Measurements from ENCODE around the gene ATP2A1.
"Not testable (repeated sequence)": the region's sequence is repeated elsewhere in the genome, so short reads cannot be mapped to it uniquely, and the experiment has no call there.

ATP2A1 gene

DNA sequence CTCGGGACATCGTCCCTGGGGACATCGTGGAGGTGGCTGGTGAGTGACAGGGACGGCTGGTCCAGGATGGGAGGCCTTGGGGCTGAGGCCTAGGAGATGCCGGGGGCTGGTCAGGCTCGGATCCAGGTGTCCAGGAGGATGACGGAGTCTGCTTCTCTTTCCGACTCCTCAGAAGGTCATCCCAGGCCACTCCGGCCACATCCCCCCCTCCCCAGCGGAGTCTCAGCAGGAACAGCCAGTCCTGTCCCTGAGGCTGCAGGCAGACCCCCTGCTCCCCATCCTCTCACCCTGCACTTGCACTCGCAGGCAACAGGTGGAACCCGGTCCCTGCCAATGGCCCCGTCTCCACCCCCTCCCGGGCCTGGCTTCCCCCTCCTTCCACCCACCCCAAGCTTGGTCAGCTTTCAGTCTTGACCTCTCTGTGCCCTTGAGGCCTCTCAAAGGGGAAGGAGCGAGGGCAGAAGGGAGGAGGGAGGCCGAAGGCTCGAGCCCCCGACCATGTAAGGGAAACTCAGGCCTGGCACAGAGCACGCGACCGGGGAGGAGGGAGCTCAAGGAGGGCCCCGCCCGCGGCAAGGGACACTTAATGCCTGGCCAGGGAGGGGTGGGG, 4.4 kb downstream of the ATP2A1 start:
- no peak for DNase-seq (ENCODE audit: low spot score)

DNA sequence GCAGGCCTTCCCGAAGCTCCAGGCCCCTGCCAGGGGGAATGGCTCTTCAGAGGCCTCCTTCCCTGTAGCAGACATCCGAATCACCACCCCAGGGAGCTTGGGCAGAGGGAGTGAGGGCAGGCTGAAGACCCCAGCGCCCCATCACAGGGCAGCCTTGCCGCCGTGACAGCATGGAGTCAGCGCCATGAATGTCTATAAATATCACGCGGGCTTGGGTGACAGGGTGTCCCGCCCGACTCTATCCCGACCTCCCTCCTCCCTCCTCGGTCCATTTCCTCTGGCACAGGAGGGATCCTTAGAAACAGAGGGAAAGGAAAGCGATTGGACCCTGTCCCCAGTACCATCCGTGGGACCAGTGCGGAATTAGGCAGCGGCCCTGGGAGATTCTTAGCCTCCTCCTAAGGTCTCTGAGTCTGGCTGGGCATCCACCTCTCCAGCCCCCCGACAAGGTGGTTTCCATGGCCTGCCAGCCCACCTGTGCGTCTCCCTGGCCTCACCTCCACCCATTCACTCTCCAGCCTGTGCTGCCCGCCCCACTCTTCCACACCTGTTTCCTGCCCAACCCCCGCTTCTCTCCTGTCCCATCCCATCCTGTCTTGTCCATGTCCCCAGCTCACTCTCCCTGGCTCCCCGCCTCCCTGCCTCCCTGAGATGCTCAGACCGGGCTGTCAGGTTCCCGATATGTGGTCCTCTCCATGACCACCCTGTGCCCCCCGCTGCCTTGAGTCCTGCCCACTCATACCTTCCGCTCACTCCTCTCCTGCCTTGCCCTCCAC, 5.1 kb downstream of the ATP2A1 start:
- no peak for DNase-seq (ENCODE audit: low spot score)

DNA sequence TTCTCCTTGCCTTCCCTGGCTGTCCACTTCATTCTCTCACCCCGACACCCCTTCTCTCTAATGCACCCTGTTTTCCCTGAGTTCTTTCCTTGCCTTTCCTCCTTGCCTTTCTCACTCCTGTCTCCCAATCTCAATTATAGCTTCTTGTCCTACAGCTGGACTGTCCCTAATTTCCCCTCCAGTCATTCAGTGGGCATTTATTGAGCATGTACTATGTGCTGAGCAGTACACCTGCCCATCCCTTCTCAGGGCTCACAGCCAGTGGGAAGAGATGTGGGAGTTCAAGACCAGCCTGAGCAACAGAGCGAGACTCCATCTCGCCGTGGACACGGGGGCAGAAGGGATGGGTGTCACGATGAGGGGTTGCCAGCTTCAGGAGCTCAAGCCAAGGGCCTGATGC, 5.8 kb downstream of the ATP2A1 start:
- DNase-seq (ENCODE audit: low spot score), result no peak

DNA sequence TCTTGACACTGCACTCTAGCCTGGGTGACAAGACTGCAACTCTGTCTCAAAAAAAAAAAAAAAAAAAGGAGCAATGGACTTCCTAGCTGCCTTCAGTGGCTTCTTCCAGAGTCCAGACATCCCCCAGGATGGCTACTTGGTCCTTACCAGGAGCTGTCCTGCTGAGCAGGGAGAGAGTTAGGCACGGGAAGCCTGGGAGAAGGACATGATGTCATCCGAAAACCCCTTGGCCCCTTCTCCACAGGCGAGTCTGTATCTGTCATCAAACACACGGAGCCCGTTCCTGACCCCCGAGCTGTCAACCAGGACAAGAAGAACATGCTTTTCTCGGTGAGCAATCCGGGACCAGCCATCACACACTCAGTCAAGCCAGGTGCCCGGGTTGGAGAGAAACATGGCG, 8.7 kb downstream of the ATP2A1 start:
- no peak for DNase-seq (ENCODE audit: low spot score)

DNA sequence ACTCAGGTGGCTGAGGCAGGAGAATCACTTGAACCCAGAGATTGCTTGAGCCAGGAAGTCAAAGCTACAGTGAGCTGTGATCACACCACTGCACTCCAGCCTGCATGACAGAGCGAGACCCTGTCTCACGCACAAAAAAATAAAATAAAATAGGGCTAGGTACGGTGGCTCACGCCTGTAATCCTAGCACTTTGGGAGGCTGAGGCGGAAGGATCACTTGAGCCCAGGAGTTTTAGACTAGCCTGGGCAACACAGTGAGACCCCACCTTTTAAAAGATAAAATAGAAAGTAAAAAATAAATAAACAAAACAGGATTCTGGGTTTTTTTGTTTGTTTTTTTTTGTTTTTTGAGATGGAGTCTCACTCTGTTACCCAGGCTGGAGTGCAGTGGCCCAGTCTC, 12.1 kb downstream of the ATP2A1 start:
- not testable (repeated sequence) for DNase-seq (ENCODE audit: low spot score)

DNA sequence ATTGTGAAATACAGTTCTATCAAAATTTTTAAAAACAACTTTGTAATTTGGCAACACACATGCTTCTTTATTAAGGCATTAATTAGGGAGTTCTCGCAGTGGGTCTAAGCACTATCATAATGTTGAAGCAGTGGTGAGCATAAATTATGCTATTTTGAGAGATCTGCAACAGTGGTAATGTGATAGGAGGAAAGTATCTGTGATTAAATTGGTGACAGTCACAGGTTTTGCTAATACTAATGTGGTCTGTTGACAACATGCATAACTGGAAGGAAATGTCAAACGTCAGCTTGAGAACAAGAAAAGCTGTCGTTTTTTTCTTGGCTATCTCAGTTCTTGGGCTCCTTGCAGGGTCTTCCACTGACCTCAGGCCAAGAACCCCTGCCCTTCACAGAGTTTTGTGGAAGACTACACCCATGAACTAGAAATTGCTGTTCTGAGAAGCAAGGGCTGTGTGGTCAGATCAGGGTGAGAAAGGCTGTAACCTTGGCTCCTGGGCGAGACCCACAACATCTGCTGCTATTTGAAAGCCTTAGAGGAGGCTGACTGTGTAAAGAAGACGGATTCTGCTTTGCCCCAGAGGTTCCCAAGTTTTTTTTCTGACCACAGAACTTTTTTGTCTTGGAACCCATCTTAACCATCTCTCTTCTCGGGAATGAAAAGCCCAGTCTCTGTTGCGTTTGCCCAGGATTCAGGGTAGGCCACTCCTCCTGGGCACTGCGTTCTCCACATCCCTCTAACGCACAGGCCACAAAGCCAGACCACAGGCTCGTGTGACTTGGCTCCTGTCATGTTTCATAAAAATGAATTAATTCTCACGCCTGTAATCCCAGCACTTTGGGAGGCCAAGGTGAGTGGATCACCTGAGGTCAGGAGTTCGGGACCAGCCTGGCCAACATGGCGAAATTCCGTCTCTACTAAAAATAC, 13.9 kb downstream of the ATP2A1 start:
- no peak for DNase-seq (ENCODE audit: low spot score)

DNA sequence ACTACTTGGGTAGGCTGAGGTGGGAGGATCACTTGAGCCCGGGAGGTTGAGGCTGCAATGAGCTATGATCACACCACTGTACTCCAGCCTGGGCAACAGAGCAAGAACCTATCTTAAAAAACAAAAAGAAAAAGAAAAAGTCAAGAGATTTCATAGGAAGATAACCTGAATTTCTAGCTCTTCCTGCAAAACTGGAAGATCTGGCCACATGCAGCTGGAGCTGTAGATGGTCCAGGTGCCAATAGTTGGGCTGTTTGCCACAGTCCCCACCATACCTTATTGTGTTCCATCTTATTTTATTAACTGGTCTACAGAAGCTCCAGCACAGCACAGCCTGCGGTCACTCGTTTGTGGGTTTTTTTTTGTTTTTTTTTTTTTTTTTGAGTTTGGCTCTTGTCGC, 15.0 kb downstream of the ATP2A1 start:
- no peak for DNase-seq (ENCODE audit: low spot score)

DNA sequence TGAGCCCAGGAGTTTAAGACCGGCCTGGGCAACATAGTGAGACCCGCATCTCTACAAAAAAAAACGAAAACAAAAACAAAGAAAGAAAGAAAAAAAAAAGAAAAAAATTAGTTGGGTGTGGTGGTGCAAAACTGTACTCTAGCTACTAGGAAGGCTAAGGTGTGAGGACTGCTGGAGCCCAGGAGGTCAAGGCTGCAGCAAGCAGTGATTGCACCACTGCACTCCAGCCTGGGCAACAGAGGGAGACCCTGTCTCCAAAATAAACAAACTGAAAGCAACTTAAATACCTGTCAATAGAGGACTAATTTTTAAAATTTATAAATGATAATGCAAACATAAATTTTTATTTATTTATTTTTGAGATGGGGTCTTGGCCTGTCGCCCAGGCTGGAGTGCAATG, 17.3 kb downstream of the ATP2A1 start:
- no peak for DNase-seq (ENCODE audit: low spot score)

DNA sequence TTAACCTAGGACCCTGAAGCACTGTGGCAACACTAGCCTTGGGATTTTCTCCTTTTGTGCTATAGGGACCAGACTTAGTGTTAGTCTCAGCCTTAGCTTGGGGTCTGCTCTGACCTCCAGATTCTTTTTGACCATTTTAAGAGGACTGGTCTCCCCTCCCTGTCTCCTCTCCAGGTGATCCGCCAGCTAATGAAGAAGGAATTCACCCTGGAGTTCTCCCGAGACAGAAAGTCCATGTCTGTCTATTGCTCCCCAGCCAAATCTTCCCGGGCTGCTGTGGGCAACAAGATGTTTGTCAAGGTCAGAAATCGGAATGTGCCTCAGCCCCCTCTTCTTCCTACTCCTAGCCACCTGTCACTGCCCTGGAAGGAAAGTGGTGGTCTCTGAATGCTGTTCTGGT, 19.5 kb downstream of the ATP2A1 start:
- no peak for DNase-seq (ENCODE audit: low spot score)

DNA sequence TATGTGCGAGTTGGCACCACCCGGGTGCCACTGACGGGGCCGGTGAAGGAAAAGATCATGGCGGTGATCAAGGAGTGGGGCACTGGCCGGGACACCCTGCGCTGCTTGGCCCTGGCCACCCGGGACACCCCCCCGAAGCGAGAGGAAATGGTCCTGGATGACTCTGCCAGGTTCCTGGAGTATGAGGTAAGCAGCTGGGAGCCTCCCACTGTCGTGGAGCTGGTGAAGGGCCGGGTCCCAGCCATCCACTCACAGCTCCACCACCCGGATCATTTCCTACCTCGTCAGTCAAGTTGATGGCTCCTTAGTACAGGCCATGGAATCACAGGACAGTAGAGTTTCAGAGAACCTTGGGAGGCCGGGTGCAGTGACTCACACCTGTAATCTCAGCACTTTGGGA, 20.0 kb downstream of the ATP2A1 start:
- no peak for DNase-seq (ENCODE audit: low spot score)

DNA sequence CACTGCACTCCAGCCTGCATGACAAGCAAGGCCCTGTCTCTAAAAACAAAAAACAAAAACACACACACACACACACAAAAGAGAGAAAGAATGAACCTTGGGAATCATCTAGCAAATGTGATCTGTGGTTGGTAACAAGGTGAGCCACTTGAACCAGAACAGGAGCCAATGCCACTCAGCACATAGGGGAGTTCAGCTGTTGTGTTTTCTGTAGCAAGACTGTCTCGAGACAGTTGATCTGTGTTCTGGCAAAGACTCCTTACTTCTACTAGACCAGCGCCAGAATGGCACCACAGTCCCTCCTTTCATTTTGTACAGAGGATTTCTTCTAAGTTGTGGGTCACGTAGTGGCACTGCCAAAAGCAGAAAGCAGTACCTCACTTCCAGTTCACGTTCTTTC, 20.7 kb downstream of the ATP2A1 start:
- DNase-seq (ENCODE audit: low spot score), result no peak

DNA sequence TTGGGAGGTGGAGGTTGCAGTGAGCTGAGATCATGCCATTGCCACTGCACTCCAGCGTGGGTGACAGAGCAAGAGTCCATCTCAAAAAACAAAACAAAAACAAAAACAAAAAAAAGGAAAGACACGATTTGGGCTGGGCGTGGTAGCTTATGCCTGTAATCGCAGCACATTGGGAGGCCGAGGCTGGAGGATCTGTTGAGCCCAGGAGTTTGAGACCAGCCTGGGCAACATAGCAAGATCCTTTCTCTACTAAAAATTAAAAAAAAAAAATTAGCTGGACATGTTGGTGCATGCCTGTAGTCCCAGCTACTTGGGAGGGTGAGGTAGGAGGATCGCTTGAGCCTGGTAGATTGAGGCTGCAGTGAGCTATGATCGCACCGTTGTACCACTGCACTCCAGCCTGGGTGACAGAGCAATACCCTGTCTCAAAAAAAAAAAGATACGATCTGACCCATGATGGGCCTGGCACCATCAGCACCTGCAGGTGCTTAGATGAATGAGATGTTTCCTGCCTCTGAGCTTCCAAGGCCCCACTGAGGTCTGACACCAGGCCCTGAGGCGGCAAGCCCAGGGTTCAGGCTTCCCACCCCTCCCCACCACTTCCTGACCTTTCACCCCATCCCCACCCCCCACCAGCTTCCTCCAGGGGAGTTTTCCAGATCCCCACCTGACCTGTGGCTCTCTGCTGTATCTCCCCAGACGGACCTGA, 21.7 kb downstream of the ATP2A1 start:
- DNase-seq (ENCODE audit: low spot score), result no peak

DNA sequence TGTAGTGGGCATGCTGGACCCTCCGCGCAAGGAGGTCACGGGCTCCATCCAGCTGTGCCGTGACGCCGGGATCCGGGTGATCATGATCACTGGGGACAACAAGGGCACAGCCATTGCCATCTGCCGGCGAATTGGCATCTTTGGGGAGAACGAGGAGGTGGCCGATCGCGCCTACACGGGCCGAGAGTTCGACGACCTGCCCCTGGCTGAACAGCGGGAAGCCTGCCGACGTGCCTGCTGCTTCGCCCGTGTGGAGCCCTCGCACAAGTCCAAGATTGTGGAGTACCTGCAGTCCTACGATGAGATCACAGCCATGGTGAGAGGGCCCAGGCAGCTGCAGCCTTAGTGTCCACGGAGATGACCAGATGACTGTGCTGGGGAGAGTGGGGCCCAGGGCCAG, 22.3 kb downstream of the ATP2A1 start:
- DNase-seq (ENCODE audit: low spot score), result no peak

DNA sequence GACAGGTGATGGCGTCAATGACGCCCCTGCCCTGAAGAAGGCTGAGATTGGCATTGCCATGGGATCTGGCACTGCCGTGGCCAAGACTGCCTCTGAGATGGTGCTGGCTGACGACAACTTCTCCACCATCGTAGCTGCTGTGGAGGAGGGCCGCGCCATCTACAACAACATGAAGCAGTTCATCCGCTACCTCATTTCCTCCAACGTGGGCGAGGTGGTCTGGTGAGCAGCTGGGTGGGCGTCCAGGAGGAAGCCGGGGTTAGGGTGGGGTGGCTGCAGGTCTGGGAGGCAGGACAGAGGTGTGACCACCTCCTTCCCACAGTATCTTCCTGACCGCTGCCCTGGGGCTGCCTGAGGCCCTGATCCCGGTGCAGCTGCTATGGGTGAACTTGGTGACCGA, 23.6 kb downstream of the ATP2A1 start:
- DNase-seq (ENCODE audit: low spot score), result no peak

DNA sequence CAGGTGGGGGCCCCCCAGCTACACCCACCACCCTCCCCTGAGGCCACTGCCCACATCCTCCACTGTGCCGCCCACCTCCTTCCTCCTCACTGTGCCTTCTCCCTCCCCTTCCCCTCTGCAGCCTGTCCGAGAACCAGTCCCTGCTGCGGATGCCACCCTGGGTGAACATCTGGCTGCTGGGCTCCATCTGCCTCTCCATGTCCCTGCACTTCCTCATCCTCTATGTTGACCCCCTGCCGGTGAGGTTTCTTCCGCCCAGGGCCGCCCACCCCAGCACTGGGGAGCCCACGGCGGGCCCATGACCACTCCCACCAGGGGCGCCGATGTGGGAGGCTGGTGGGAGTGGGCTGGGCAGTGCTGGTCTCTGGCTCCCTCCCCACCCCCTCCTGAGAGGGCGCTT, 24.6 kb downstream of the ATP2A1 start:
- DNase-seq (ENCODE audit: low spot score), result no peak

DNA sequence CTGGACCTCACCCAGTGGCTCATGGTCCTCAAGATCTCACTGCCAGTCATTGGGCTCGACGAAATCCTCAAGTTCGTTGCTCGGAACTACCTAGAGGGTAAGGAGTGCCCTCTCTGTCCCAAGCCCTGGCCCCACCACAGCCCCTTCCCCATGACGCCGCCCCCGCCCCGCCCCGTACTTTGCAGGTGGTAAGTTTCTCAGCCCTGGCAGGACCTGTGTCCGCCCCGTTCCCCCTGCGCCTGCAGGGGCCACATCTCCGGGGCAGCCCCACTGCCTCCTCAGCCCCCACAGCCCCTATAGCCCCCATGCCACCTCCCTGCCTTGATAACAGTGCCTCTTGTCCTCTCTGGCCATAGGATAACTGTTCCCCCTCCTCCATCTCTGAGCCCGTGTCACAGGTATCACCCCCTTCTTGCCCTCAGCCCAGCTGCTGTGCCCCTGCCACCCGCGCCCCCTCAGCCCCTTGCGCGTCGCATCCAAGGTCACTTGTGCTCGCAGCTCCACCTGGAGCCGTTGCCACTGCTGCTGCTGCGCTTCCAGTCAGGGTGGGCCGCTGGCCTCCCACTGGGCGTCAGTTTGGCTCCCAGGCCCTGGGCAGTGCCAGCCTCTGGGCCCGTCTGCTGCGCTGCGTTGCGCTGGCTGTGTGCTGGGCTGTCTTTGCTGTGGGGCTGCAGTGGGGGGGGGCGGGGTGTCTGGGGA, 25.2 kb downstream of the ATP2A1 start:
- DNase-seq (ENCODE audit: low spot score), result no peak

DNA sequence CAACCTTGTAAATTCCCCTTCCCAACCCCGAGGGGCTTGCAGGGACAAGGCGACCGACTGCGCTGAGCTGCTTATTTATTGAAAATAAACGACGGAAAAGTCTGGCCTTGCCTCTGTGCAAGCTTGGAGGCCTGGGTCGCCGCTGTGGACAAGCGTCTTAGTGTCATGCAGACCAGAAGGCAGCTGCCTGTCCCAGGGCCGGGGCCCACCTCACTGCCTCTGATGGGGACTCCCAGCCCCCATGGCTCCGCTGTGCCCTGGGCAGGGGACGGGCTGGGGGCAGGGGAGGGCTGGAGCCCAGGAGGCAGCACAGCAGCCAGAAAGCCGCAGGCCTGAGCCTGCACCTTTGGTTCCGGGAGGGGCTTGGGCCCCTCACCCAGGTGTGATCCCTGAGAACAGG, 26.1 kb downstream of the ATP2A1 start:
- no peak for DNase-seq (ENCODE audit: low spot score)

DNA sequence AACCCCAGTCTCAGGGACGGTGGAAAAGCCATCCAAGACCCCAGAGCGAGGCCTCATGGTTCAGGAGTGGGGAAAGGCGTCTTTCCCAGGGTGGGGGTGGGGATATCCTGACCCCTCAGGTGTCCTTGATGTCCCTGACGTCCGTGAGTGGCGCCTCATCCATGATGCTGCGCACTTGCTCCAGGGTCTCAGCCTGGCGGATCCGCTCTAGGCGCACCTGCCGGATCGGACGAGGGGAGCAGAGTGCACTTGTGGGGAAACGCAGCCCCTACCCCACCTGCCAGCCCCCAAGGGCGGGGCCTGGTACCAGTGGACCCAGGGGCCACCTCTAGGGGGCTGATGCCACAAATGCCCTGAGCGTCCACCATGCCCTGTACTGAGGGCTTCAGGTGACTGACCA, 26.5 kb downstream of the ATP2A1 start:
- no peak for DNase-seq (ENCODE audit: low spot score)

DNA sequence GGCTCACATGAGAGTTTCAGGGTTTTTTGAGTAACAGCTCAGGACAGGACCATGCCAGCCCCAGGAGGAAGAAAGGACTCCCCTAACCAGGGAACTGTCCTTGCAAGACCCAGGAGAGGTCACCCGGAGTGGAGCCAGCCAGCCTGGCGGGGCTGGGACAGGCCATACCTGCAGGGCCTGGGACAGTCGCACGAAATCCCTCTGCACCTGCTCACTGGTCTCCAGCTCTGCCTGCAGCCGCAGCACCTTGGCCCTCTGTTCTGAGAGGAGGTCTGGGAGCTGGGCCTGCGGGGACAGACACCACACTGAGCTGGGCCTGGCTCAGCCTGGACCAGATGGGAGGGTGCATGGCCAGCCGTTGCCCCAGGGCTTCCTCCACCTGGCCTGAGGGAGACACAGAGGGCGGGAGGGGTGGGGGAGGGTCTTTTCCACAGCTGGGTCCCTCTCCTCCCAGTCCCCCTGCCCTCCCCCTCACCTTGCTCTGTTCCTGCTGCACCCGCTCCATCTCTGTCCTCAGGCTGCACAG, 27.0 kb downstream of the ATP2A1 start:
- DNase-seq (ENCODE audit: low spot score), result no peak

DNA sequence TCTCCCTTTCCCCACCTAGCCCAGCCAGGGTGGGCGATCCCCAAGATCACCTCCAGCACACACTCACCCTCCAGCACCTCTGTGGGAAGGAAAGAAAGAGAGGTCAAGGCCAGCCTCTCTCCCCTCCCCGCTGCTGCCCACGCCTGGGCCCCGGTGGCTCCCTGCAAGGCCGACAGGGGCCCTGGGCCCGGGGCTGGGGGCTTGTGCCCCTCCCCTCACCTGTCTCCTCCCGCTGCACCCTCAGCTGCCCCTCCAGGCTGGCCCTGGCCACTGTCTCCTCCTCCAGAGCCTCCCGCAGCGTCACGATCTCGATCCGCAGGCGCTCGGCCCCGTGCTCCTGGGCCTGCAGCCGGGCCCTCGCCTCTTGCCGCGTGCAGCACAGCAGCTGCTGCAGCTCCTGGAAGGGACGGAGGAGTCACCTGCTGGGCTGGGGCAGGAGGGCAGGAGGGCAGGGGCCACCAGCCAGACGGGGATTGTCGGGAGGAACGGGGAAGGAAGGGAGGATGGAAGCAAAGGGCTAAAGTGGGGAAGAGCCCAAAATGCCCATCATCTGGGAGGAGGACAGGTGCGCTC, 27.6 kb downstream of the ATP2A1 start:
- no peak for DNase-seq (ENCODE audit: low spot score)
